ENCODE measurements around the gene TNFAIP1. TPM values are rescaled to one million over a fixed set of nuclear protein-coding genes. Genes with fewer than 3 reads are reported as not detected.
A peak's percentile ranks its signal among the peaks of the same experiment; 100 is the strongest.

Gene TNFAIP1
- total RNA-seq, 1 experiment from 2014 or later: 49.4 TPM

DNA sequence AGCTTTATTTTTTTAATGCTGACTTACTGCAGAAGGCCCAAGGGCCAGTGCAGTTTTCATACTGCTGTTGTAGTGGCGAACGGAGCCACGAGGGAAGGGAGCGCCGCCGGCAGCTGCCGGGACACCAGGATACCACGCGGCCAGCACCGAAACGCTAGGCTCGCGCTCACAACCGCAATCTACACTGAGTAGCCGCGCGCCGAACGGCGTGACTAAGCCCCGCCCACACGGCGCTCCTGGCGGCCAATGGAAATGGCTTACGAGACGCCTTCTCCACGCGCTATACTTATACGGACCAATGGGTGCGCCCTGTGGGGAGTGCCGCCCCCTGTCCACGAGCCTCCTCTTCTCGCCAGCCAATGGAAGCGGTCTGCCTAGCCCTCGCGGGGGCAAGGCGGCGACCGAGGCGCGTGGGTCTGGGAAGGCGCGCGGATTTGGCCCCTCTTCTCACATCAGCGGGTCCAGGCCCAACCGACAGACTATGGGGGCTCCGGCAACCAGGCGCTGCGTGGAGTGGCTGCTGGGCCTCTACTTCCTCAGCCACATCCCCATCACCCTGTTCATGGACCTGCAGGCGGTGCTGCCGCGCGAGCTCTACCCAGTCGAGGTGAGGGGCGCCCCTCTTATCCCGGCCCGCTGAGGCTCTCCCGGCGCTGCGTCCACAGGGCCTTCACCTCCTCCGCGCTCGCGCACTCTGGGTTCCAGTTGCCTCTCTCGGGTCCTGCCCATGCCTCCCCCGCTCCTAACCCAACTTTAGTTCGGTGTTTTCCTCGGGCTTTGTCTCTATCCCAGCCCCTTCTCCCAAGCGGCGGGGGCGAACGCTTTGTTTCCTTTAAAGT, 16.6 kb upstream of the TNFAIP1 start, which contains the start of gene TMEM97:
TMEM97 (plus strand) TSS at position 442 of the 839 bp plus-strand sequence; CDS start at position 482, 40 bp downstream.
- intact Hi-C loops (cut with micrococcal nuclease; ENCODE audit: unreplicated experiment): no loop called here
- Mint-ChIP-seq H3K27me3 (ENCODE audit: unreplicated experiment) (no peaks in the 10 kb centered on the region), H3K9me3 (ENCODE audit: low read depth, unreplicated experiment) (no peaks in the 10 kb centered on the region), H3K27ac (ENCODE audit: unreplicated experiment) (peak within 1 kb of the TSS; percentile 97), H3K4me1 (ENCODE audit: low read depth, unreplicated experiment) (peaks cover 51% of the 10 kb centered on the region), H3K4me3 (ENCODE audit: low read depth, unreplicated experiment) (peak within 1 kb of the TSS; percentile 97), H3K36me3 (ENCODE audit: insufficient read depth, unreplicated experiment) (peaks cover 36% of the 10 kb centered on the region)
- TF ChIP-seq, protein P1, sequence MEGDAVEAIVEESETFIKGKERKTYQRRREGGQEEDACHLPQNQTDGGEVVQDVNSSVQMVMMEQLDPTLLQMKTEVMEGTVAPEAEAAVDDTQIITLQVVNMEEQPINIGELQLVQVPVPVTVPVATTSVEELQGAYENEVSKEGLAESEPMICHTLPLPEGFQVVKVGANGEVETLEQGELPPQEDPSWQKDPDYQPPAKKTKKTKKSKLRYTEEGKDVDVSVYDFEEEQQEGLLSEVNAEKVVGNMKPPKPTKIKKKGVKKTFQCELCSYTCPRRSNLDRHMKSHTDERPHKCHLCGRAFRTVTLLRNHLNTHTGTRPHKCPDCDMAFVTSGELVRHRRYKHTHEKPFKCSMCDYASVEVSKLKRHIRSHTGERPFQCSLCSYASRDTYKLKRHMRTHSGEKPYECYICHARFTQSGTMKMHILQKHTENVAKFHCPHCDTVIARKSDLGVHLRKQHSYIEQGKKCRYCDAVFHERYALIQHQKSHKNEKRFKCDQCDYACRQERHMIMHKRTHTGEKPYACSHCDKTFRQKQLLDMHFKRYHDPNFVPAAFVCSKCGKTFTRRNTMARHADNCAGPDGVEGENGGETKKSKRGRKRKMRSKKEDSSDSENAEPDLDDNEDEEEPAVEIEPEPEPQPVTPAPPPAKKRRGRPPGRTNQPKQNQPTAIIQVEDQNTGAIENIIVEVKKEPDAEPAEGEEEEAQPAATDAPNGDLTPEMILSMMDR (IDR thresholded peaks at IDR 0.05; ENCODE audit: unreplicated experiment): no peak
- CTCF ChIA-PET: interaction anchor here (0.7 to 1.0 kb wide), 2 partner anchors 16 to 212 kb away, joined by 3 read pairs; partner anchors contain the start of genes IFT20 and TNFAIP1
- no TSS peak for BruUV-seq (replicated peaks)
- peak; percentile 96 for DNase-seq

DNA sequence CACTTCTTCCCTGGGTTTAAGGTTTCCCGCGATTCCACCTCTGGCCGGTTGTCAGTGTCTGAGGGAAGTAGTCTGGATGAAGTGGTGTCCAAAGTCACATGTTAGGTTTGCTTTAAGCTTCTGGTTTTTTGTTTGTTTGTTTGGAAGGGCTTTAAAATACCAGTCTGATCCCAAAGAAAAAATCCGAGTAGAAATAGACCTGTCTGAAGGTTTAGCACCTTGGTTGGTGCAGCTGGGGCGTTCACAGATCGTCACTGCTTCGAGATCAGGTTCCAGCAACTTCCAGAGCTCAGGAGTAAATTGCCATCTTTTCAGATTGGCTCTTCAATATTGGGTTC, 16.0 kb upstream of the TNFAIP1 start:
- intact Hi-C loops (cut with micrococcal nuclease; ENCODE audit: unreplicated experiment): no loop called here
- H3K36me3 Mint-ChIP-seq (ENCODE audit: insufficient read depth, unreplicated experiment): peaks cover 41% of the 10 kb centered on the region
- peaks cover 53% of the 10 kb centered on the region for H3K4me1 Mint-ChIP-seq (ENCODE audit: low read depth, unreplicated experiment)
- TF ChIP-seq, protein P1 (IDR thresholded peaks at IDR 0.05; ENCODE audit: unreplicated experiment): no peak
- peak overlapping the region; percentile 97 for H3K4me3 Mint-ChIP-seq (ENCODE audit: low read depth, unreplicated experiment)
- no TSS peak for BruUV-seq (replicated peaks)
- no peak for DNase-seq
- CTCF ChIA-PET: interaction anchor here (1.0 kb wide), 1 partner anchor 16 kb away, joined by 3 read pairs; the partner anchor contains the start of genes IFT20 and TNFAIP1
- no peaks in the 10 kb centered on the region for H3K9me3 Mint-ChIP-seq (ENCODE audit: low read depth, unreplicated experiment)
- peak overlapping the region; percentile 97 for H3K27ac Mint-ChIP-seq (ENCODE audit: unreplicated experiment)
- H3K27me3 Mint-ChIP-seq (ENCODE audit: unreplicated experiment): no peaks in the 10 kb centered on the region

DNA sequence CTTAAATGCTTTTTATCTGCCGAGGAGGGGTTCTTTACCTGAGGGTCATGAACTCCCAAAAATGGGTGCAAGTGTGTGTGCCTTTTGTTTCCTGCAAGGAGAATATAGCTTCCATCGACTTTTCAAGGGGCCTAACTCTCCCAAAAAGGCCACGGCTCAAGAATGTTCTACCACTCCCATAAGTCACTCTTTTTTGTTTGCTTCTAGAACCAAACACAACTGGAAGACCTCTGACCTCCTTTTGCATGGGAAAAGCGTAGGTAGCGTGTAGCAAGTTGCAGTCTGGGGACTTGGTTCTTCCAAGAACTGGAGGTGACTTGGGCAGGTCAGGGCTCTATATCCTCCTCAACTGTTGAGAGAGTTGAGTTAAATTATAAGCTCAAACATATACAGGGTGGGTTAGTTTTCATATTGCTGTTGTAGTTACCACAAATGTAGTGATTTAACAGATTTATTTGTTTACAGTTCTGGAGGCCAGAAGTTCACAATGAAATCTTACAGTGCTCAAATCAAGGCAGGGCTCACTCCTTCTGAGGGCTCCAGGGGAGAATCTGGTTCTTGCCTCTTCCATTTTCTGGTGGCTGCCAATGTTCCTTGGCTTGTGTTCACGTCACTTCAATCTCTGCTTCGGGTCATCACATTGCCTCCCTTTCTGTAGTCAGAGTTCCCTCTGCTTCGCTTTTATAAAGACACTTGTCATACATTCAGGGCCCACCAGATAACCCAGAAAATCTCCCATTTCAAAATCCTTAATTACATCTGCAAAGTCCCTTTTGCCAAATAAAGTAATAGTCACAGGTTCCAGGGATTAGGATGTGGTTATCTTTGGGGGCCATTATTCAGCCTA, 15.1 kb upstream of the TNFAIP1 start:
- H3K27me3 Mint-ChIP-seq (ENCODE audit: unreplicated experiment): no peaks in the 10 kb centered on the region
- H3K4me1 Mint-ChIP-seq (ENCODE audit: low read depth, unreplicated experiment): peaks cover 62% of the 10 kb centered on the region
- CTCF ChIA-PET: no interaction called here
- no peak for DNase-seq
- H3K36me3 Mint-ChIP-seq (ENCODE audit: insufficient read depth, unreplicated experiment): peaks cover 48% of the 10 kb centered on the region
- peak overlapping the region; percentile 97 for H3K4me3 Mint-ChIP-seq (ENCODE audit: low read depth, unreplicated experiment)
- intact Hi-C loops (cut with micrococcal nuclease; ENCODE audit: unreplicated experiment): loop anchor here (5.0 to 10.0 kb wide), 2 partner anchors 88 to 266 kb away; no protein-coding TSS in a partner anchor
- H3K27ac Mint-ChIP-seq (ENCODE audit: unreplicated experiment): peak overlapping the region; percentile 97
- H3K9me3 Mint-ChIP-seq (ENCODE audit: low read depth, unreplicated experiment): no peaks in the 10 kb centered on the region
- TF ChIP-seq, protein P1 (IDR thresholded peaks at IDR 0.05; ENCODE audit: unreplicated experiment): no peak
- BruUV-seq (replicated peaks): no TSS peak

DNA sequence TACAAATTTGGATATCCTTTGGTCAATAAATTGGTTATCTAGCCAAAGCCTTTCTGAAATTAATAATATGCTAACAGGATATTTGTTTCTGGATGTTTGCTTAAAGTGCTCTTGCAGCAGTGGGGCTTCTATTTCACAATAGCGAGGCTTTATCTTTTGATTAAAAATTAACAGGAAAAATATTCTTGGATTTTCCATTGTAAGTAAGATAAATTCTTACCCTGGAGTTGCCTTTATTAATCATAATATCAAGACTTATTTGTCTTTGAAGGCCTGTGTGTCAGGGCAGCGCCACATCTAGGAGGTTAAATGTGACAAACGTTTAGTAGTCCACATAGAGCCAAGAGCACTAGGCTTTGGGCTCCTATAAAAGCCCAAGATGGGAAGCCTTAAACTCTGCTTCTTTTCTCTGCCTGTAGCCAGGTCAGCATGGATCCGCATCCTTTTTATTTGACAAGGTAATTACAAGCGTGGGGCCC, 11.3 kb upstream of the TNFAIP1 start:
- peaks cover 63% of the 10 kb centered on the region for H3K4me1 Mint-ChIP-seq (ENCODE audit: low read depth, unreplicated experiment)
- DNase-seq: no peak
- H3K36me3 Mint-ChIP-seq (ENCODE audit: insufficient read depth, unreplicated experiment): peaks cover 71% of the 10 kb centered on the region
- no peaks in the 10 kb centered on the region for H3K9me3 Mint-ChIP-seq (ENCODE audit: low read depth, unreplicated experiment)
- H3K4me3 Mint-ChIP-seq (ENCODE audit: low read depth, unreplicated experiment): peak overlapping the region; percentile 41
- intact Hi-C loops (cut with micrococcal nuclease; ENCODE audit: unreplicated experiment): loop anchor here (5.0 to 10.0 kb wide), 2 partner anchors 92 to 270 kb away; no protein-coding TSS in a partner anchor
- H3K27ac Mint-ChIP-seq (ENCODE audit: unreplicated experiment): peak overlapping the region; percentile 47
- BruUV-seq (replicated peaks): no TSS peak
- CTCF ChIA-PET: interaction anchor here (0.7 kb wide), 1 partner anchor 11 kb away, joined by 3 read pairs; the partner anchor contains the start of gene TNFAIP1
- TF ChIP-seq, protein P1 (IDR thresholded peaks at IDR 0.05; ENCODE audit: unreplicated experiment): no peak
- no peaks in the 10 kb centered on the region for H3K27me3 Mint-ChIP-seq (ENCODE audit: unreplicated experiment)

All from Calu3 (cell line).